Liver (tissue), 9 donors: Measurements from ENCODE around the gene MLN. TPM values are rescaled to one million over a fixed set of nuclear protein-coding genes. Genes with fewer than 3 reads are reported as not detected.

ENCODE experiments used
- DNase-seq: peaks from one replicate; pipeline ENCODE4 v3.0.0-alpha.2; 2017; ENCODE audit warnings: low spot score
- H3K27ac ChIP-seq, 2 donors: one replicate each; pipeline ENCODE4 v1.7.0; 2013; ENCODE audit warnings: inconsistent platforms in 2 of 2, low read length in 2 of 2, control low read depth in 1 of 2, low read depth in 1 of 2, mild to moderate bottlenecking in 1 of 2
- H3K27me3 ChIP-seq, 4 donors: one replicate each; pipeline versions ENCODE4 v1.6.1 to v1.7.0; 2013; ENCODE audit warnings: low read length in 3 of 4, inconsistent platforms in 1 of 4, mild to moderate bottlenecking in 1 of 4, moderate library complexity in 1 of 4; ENCODE audit not compliant: control insufficient read depth in 4 of 4, insufficient read depth in 4 of 4
- H3K36me3 ChIP-seq, 4 donors: one replicate each; pipeline versions ENCODE4 v1.6.1 to v1.7.0; 2013; ENCODE audit warnings: low read length in 3 of 4, mild to moderate bottlenecking in 3 of 4, low read depth in 1 of 4, moderate library complexity in 1 of 4; ENCODE audit not compliant: control insufficient read depth in 4 of 4, insufficient read depth in 3 of 4
- H3K4me1 ChIP-seq, 4 donors: one replicate each; pipeline versions ENCODE4 v1.6.1 to v1.7.0; 2013; ENCODE audit warnings: low read length in 3 of 4, mild to moderate bottlenecking in 3 of 4, moderate library complexity in 1 of 4; ENCODE audit not compliant: control insufficient read depth in 4 of 4, insufficient read depth in 4 of 4
- H3K4me3 ChIP-seq, 3 donors: one replicate each; pipeline versions ENCODE4 v1.6.1 to v1.7.0; 2013; ENCODE audit warnings: low read length in 3 of 3, control low read depth in 1 of 3, low read depth in 1 of 3, mild to moderate bottlenecking in 1 of 3
- H3K9ac ChIP-seq, 2 donors: one replicate each; pipeline ENCODE4 v1.7.0; 2013; ENCODE audit warnings: low read length in 2 of 2, mild to moderate bottlenecking in 2 of 2, moderate library complexity in 2 of 2, control low read depth in 1 of 2, low read depth in 1 of 2
- H3K9me3 ChIP-seq, 4 donors: one replicate each; pipeline versions ENCODE4 v1.6.1 to v1.7.0; 2013; ENCODE audit warnings: low read length in 3 of 4; ENCODE audit not compliant: control insufficient read depth in 4 of 4
- ATF3 ChIP-seq: IDR thresholded peaks from 2 replicates; pipeline ENCODE4 v1.6.1; 2016; ENCODE audit warnings: antibody characterized with exemption
- FOXA1 ChIP-seq: IDR thresholded peaks from 2 replicates; pipeline ENCODE4 v1.6.1; 2016; ENCODE audit warnings: antibody characterized with exemption
- FOXA2 ChIP-seq: IDR thresholded peaks from 2 replicates; pipeline ENCODE4 v1.6.1; 2016; ENCODE audit warnings: antibody characterized with exemption
- GABPA ChIP-seq, 2 donors: IDR thresholded peaks in 1 of 2; conservative IDR thresholded peaks in 1 of 2; 2 replicates each; pipeline ENCODE4 v1.6.1; 2016; ENCODE audit warnings: antibody characterized with exemption in 2 of 2, mild to moderate bottlenecking in 1 of 2, moderate library complexity in 1 of 2
- HNF4A ChIP-seq, 2 donors: conservative IDR thresholded peaks; 2 replicates each; pipeline ENCODE4 v1.6.1; 2016; ENCODE audit warnings: antibody characterized with exemption in 2 of 2, mild to moderate bottlenecking in 2 of 2
- JUND ChIP-seq, 2 donors: IDR thresholded peaks; 2 replicates each; pipeline ENCODE4 v1.6.1; 2016; ENCODE audit warnings: antibody characterized with exemption in 2 of 2
- NR2F2 ChIP-seq: IDR thresholded peaks from 2 replicates; pipeline ENCODE4 v1.6.1; 2016; ENCODE audit warnings: antibody characterized with exemption
- RAD21 ChIP-seq, 2 donors: IDR thresholded peaks; 2 replicates each; pipeline ENCODE4 v1.6.1; 2016; ENCODE audit warnings: antibody characterized with exemption in 2 of 2, mild to moderate bottlenecking in 2 of 2
- RXRA ChIP-seq, 2 donors: IDR thresholded peaks; 2 replicates each; pipeline ENCODE4 v1.6.1; 2017 to 2018; ENCODE audit warnings: antibody characterized with exemption in 2 of 2, mild to moderate bottlenecking in 1 of 2
- YY1 ChIP-seq: IDR thresholded peaks from 2 replicates; pipeline ENCODE4 v1.6.1; 2016; ENCODE audit warnings: antibody characterized with exemption, mild to moderate bottlenecking
- ZBTB33 ChIP-seq: IDR thresholded peaks from 2 replicates; pipeline ENCODE4 v1.6.1; 2016; ENCODE audit warnings: antibody characterized with exemption
- WGBS: extraction: QIAGEN DNeasy Blood & Tissue Kit; methylation state at CpG from one replicate; pipeline ENCODE4 v1.1.7; 2013; 5-methylcytosine and 5-hydroxymethylcytosine counted together
- polyA plus RNA-seq, 2 donors: library from polyadenylated mRNA; stranded (reverse) in 1 of 2; unstranded in 1 of 2; fragments of 200-250 nt in 1 of 2; fragments of >200 nt in 1 of 2; fragmentation: Nextera tagmentation in 1 of 2; extraction: Ambion mirVana in 1 of 2; gene quantifications; one replicate each; pipeline versions ENCODE4 v1.2.1 to v1.2.3, GENCODE V29; 2013 to 2015
- total RNA-seq, 2 donors: library from RNA; depleted of rRNA; stranded (reverse); fragments of >200 nt; gene quantifications; one replicate each; pipeline ENCODE4 v1.2.3, GENCODE V29; 2014
- TF ChIP-seq, protein P1 (sequence below): IDR thresholded peaks from 2 replicates; pipeline ENCODE4 v1.6.1; 2016; ENCODE audit warnings: antibody characterized with exemption
- TF ChIP-seq, protein P2 (sequence below): IDR thresholded peaks from 2 replicates; pipeline ENCODE4 v1.6.1; 2016; ENCODE audit warnings: antibody characterized with exemption, mild to moderate bottlenecking
- donor health status: healthy.
- donor health status: healthy.
- donor health status: healthy.
- donor health status: healthy.
- donor health status: healthy.

MLN gene
- total and polyA plus RNA-seq, 4 donors = not detected

GRCh38 chr6:33790910-33791309, 12.9 kb downstream of the MLN start:
- TF ChIP-seq GABPA (IDR thresholded peaks at IDR 0.05 in 1 of 2, conservative IDR thresholded peaks at IDR 0.05 in 1 of 2) (no peak), NR2F2 (no peak), YY1 (no peak)
- H3K4me1 ChIP-seq = peaks cover 1 to 22% (median 17%) of the 10 kb centered on the region in 4 donors
- no peaks in the 10 kb centered on the region for H3K27me3 ChIP-seq
- peaks cover 0 to 3% (median 0%) of the 10 kb centered on the region in 4 donors for H3K36me3 ChIP-seq
- H3K9me3 ChIP-seq = no peaks in the 10 kb centered on the region
- no peak overlapping the region for H3K4me3 ChIP-seq
- WGBS = 96% methylated on average over 5 of the region's 5 CpGs
- H3K9ac ChIP-seq = no peak overlapping the region
- no peak overlapping the region for H3K27ac ChIP-seq
- DNase-seq = no peak

GRCh38 chr6:33790379-33790778, 13.4 kb downstream of the MLN start:
- H3K4me1 ChIP-seq = peaks cover 1 to 24% (median 17%) of the 10 kb centered on the region in 4 donors
- no peak overlapping the region for H3K27ac ChIP-seq
- H3K9me3 ChIP-seq = no peaks in the 10 kb centered on the region
- TF ChIP-seq ATF3 = no peak
- TF ChIP-seq JUND (IDR thresholded peaks at IDR 0.05) = no peak
- TF ChIP-seq HNF4A (conservative IDR thresholded peaks at IDR 0.05) = no peak
- TF ChIP-seq YY1 = no peak
- no peak for TF ChIP-seq RXRA (IDR thresholded peaks at IDR 0.05)
- no peak for TF ChIP-seq FOXA1
- TF ChIP-seq, protein P1, sequence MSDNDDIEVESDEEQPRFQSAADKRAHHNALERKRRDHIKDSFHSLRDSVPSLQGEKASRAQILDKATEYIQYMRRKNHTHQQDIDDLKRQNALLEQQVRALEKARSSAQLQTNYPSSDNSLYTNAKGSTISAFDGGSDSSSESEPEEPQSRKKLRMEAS = no peak
- no peak for DNase-seq
- no peaks in the 10 kb centered on the region for H3K27me3 ChIP-seq
- H3K36me3 ChIP-seq = peaks cover 0 to 3% (median 0%) of the 10 kb centered on the region in 4 donors
- H3K9ac ChIP-seq = no peak overlapping the region
- whole genome bisulfite sequencing = 86% methylated on average over 2 of the region's 2 CpGs
- no peak overlapping the region for H3K4me3 ChIP-seq

DNA sequence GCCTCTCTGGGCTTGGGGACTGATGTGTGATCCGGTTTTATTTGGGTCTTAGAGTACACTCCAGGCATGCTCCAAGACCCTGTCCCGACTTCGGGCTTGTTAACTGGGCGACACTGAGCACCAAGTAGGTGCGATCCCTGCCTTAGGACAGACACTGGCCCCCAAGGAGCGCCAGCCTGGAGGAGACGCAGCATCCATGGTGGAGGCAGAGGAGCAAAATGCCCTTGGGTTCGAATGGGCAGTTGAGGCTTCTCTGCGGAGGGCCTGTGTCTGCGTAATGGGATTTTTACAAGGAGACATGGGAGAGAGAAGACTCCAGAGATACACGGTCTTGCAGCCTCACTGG, 14.3 kb downstream of the MLN start:
- DNase-seq = no peak
- Histone ChIP-seq H3K27ac (no peak overlapping the region), H3K4me1 (peaks cover 1 to 24% (median 17%) of the 10 kb centered on the region in 4 donors), H3K4me3 (peak overlapping the region; percentile 11 to 88 (median 32)), H3K9me3 (no peaks in the 10 kb centered on the region), H3K9ac (no peak overlapping the region), H3K27me3 (no peaks in the 10 kb centered on the region), H3K36me3 (peaks cover 0 to 6% (median 1%) of the 10 kb centered on the region in 4 donors)
- 91% methylated on average over 11 of the region's 11 CpGs for WGBS
- TF ChIP-seq NR2F2 (no peak), FOXA1 (no peak)

DNA sequence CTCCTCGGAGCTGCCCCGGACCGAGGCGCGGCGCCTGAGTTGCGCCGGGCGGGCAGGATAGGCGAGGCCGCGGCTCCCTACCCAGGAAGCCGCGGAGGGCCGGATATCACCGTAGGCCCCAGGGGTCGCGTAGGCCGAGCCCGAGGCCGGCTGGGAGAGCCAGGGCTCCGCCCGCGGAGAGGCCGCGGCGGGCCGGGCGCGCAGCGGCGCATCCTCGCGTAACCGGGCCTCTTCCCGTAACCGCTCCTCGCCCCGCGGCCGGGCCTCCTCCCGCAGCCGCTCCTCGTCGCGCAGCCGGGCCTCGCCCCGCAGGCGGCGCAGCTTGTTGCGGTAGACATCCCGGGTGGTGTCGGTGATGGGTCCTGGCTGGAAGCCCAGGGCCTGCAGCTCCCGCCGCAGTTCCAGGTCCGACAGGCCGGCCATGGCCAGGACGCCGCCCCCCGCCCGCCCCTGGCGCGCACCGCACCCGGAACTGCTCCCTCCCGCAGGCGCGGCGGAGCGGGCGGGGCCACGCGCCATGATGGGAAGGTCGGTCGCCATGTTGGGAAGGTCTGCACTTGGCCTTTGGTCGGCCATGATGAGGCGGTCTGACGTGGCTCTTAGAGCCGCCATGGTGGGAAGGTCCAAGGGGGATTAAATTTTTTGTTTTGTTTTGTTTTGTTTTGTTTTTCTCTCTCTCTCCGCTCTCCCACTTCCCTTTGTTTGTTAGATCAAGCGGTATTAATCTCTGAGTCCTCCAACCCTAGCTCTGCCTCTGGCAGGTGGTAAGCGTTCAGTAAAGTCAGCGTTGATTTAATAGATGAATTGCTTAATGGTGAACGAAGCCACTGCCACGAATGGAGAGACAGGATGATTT, 14.9 kb downstream of the MLN start, which contains the start of gene LEMD2:
Gene LEMD2 (minus strand): TSS at position 437 of the 856 bp plus-strand sequence. CDS start 14 bp downstream, at position 423.
- peaks cover 1 to 24% (median 17%) of the 10 kb centered on the region in 4 donors for H3K4me1 ChIP-seq
- peak; percentile 98 for DNase-seq
- peak within 1 kb of the TSS; percentile 92 to 94 for H3K27ac ChIP-seq
- H3K36me3 ChIP-seq = peaks cover 2 to 9% (median 3%) of the 10 kb centered on the region in 4 donors
- TF ChIP-seq, protein P2, sequence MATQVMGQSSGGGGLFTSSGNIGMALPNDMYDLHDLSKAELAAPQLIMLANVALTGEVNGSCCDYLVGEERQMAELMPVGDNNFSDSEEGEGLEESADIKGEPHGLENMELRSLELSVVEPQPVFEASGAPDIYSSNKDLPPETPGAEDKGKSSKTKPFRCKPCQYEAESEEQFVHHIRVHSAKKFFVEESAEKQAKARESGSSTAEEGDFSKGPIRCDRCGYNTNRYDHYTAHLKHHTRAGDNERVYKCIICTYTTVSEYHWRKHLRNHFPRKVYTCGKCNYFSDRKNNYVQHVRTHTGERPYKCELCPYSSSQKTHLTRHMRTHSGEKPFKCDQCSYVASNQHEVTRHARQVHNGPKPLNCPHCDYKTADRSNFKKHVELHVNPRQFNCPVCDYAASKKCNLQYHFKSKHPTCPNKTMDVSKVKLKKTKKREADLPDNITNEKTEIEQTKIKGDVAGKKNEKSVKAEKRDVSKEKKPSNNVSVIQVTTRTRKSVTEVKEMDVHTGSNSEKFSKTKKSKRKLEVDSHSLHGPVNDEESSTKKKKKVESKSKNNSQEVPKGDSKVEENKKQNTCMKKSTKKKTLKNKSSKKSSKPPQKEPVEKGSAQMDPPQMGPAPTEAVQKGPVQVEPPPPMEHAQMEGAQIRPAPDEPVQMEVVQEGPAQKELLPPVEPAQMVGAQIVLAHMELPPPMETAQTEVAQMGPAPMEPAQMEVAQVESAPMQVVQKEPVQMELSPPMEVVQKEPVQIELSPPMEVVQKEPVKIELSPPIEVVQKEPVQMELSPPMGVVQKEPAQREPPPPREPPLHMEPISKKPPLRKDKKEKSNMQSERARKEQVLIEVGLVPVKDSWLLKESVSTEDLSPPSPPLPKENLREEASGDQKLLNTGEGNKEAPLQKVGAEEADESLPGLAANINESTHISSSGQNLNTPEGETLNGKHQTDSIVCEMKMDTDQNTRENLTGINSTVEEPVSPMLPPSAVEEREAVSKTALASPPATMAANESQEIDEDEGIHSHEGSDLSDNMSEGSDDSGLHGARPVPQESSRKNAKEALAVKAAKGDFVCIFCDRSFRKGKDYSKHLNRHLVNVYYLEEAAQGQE = no peak
- TF ChIP-seq HNF4A (conservative IDR thresholded peaks at IDR 0.05) = peak; percentile 50 to 54
- TF ChIP-seq GABPA (IDR thresholded peaks at IDR 0.05 in 1 of 2, conservative IDR thresholded peaks at IDR 0.05 in 1 of 2) = peak in 1 of 2 donors; percentile 72
- no peak for TF ChIP-seq FOXA1
- TF ChIP-seq RAD21 (IDR thresholded peaks at IDR 0.05) = no peak
- peak; percentile 100 for TF ChIP-seq YY1
- no peak for TF ChIP-seq NR2F2
- TF ChIP-seq ZBTB33 = no peak
- TF ChIP-seq RXRA (IDR thresholded peaks at IDR 0.05) = no peak
- TF ChIP-seq FOXA2 = no peak
- WGBS = 4% methylated on average over 86 of the region's 86 CpGs
- no peaks in the 10 kb centered on the region for H3K9me3 ChIP-seq
- peak within 1 kb of the TSS; percentile 80 to 89 (median 88) for H3K4me3 ChIP-seq
- H3K27me3 ChIP-seq = no peaks in the 10 kb centered on the region
- peak within 1 kb of the TSS; percentile 34 to 57 for H3K9ac ChIP-seq
